ENCODE data around the gene TMED3.

TMED3 gene

GRCh38 chr15:79310985-79311900 lies at the start of gene TMED3:
Gene TMED3 (plus strand): TSS chr15:79311112. CDS start chr15:79311250, 138 bp downstream.
- H3K9me3 ChIP-seq (ENCODE audit: control insufficient read depth, insufficient read depth, low read length), result no peaks in the 10 kb centered on the region
- H3K27me3 ChIP-seq (ENCODE audit: control insufficient read depth, insufficient read depth, low read length), result no peaks in the 10 kb centered on the region; the same call in 1 of the 2 replicates
- H3K4me3 ChIP-seq (ENCODE audit: low read length), result peak within 1 kb of the TSS; percentile 86
- no peaks in the 10 kb centered on the region for H3K4me1 ChIP-seq (ENCODE audit: control insufficient read depth, insufficient read depth, low read length)
- H3K27ac ChIP-seq (ENCODE audit: low read length), result no peak within 1 kb of the TSS
- no CpG with 5 or more reads among the region's 76 CpGs for WGBS (ENCODE audit: insufficient coverage, insufficient read length)
- peaks cover 12% of the 10 kb centered on the region; the same call in 1 of the 2 replicates for H3K36me3 ChIP-seq (ENCODE audit: control insufficient read depth, insufficient read depth, low read length)
- peak; percentile 57 for DNase-seq (ENCODE audit: low read depth, low spot score)

DNA sequence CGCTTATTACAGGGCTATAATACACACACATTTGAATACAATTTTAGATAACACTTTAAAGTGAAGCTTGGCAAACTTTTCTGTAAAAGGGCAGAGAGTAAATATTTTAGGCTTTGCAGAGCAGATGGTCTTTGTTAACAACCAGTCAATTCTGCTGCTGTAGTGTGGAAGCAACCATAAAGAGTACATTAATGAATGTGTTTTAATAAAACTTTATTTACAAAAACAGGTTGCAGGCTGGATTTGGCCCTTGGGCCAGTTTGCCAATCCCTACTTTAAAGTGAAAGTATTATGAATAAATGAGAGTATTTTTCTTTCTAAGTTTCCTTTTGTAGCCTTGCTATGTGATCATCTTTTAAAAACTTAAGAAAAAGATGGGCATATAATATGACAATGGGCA lies 49.1 kb upstream of the TMED3 start:
- no peak for DNase-seq (ENCODE audit: low read depth, low spot score)
- H3K27ac ChIP-seq (ENCODE audit: low read length), result no peak overlapping the region
- H3K4me1 ChIP-seq (ENCODE audit: control insufficient read depth, insufficient read depth, low read length), result no peaks in the 10 kb centered on the region
- H3K4me3 ChIP-seq (ENCODE audit: low read length), result no peak overlapping the region
- no peaks in the 10 kb centered on the region for H3K36me3 ChIP-seq (ENCODE audit: control insufficient read depth, insufficient read depth, low read length)
- no peaks in the 10 kb centered on the region for H3K9me3 ChIP-seq (ENCODE audit: control insufficient read depth, insufficient read depth, low read length)
- no peaks in the 10 kb centered on the region for H3K27me3 ChIP-seq (ENCODE audit: control insufficient read depth, insufficient read depth, low read length)
- WGBS (ENCODE audit: insufficient coverage, insufficient read length), result no CpG with 5 or more reads among the region's 1 CpG

GRCh38 chr15:79265167-79265566 lies 45.7 kb upstream of the TMED3 start:
- no peak overlapping the region for H3K27ac ChIP-seq (ENCODE audit: low read length)
- no CpG with 5 or more reads among the region's 4 CpGs for WGBS (ENCODE audit: insufficient coverage, insufficient read length)

DNA sequence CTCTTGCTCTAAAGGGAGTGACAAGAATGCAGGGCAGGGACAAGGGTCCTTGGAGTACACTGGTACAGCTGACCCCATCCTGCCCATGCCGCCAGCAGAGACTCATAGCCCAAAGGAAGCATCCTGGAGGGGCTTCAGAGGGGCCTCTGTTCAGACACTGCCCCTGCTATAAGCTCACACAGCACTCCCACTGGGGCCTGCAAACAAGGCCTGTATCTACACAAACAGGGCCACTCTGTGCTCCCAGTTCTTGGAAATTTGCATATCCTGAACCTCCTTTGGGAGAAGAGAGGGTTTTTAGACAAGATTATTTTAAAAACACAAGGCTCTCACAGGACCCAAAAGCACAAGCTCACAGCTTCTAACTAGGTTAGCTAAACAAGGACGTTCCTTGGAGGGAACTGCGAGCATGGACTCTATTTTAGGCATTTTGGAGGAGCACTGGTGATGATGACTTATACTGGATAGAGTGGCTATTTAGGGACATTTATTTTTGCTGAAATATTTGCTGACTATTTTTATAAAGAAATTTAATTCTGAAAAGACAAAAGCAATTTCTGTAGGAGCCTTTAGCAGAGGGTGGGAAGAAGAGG lies 44.8 kb upstream of the TMED3 start:
- Histone ChIP-seq H3K4me1 (ENCODE audit: control insufficient read depth, insufficient read depth, low read length) (no peaks in the 10 kb centered on the region), H3K36me3 (ENCODE audit: control insufficient read depth, insufficient read depth, low read length) (no peaks in the 10 kb centered on the region), H3K4me3 (ENCODE audit: low read length) (no peak overlapping the region), H3K27me3 (ENCODE audit: control insufficient read depth, insufficient read depth, low read length) (no peaks in the 10 kb centered on the region), H3K9me3 (ENCODE audit: control insufficient read depth, insufficient read depth, low read length) (no peaks in the 10 kb centered on the region), H3K27ac (ENCODE audit: low read length) (no peak overlapping the region)
- DNase-seq (ENCODE audit: low read depth, low spot score), result no peak
- WGBS (ENCODE audit: insufficient coverage, insufficient read length), result no CpG with 5 or more reads among the region's 3 CpGs

More at GRCh38 chr15:79265167-79265566, 45.7 kb upstream of the TMED3 start:
- Histone ChIP-seq H3K27me3 (ENCODE audit: control insufficient read depth, insufficient read depth, low read length) (no peaks in the 10 kb centered on the region), H3K4me3 (ENCODE audit: low read length) (no peak overlapping the region), H3K36me3 (ENCODE audit: control insufficient read depth, insufficient read depth, low read length) (no peaks in the 10 kb centered on the region), H3K9me3 (ENCODE audit: control insufficient read depth, insufficient read depth, low read length) (no peaks in the 10 kb centered on the region), H3K4me1 (ENCODE audit: control insufficient read depth, insufficient read depth, low read length) (no peaks in the 10 kb centered on the region)
- no peak for DNase-seq (ENCODE audit: low read depth, low spot score)

GRCh38 chr15:79282371-79283251 lies 28.3 kb upstream of the TMED3 start, which contains the start of gene ANKRD34C:
Gene ANKRD34C (plus strand): TSS chr15:79282722. CDS start chr15:79293285, 10,563 bp downstream.
- DNase-seq (ENCODE audit: low read depth, low spot score), result no peak
- Histone ChIP-seq H3K27me3 (ENCODE audit: control insufficient read depth, insufficient read depth, low read length) (peaks cover 21% of the 10 kb centered on the region; the same call in 1 of the 2 replicates), H3K4me3 (ENCODE audit: low read length) (peak within 1 kb of the TSS; percentile 35; the same call in 1 of the 2 replicates), H3K4me1 (ENCODE audit: control insufficient read depth, insufficient read depth, low read length) (peaks cover 4% of the 10 kb centered on the region; the same call in 1 of the 2 replicates), H3K36me3 (ENCODE audit: control insufficient read depth, insufficient read depth, low read length) (no peaks in the 10 kb centered on the region), H3K9me3 (ENCODE audit: control insufficient read depth, insufficient read depth, low read length) (no peaks in the 10 kb centered on the region), H3K27ac (ENCODE audit: low read length) (no peak within 1 kb of the TSS)
- no CpG with 5 or more reads among the region's 56 CpGs for WGBS (ENCODE audit: insufficient coverage, insufficient read length)

DNA sequence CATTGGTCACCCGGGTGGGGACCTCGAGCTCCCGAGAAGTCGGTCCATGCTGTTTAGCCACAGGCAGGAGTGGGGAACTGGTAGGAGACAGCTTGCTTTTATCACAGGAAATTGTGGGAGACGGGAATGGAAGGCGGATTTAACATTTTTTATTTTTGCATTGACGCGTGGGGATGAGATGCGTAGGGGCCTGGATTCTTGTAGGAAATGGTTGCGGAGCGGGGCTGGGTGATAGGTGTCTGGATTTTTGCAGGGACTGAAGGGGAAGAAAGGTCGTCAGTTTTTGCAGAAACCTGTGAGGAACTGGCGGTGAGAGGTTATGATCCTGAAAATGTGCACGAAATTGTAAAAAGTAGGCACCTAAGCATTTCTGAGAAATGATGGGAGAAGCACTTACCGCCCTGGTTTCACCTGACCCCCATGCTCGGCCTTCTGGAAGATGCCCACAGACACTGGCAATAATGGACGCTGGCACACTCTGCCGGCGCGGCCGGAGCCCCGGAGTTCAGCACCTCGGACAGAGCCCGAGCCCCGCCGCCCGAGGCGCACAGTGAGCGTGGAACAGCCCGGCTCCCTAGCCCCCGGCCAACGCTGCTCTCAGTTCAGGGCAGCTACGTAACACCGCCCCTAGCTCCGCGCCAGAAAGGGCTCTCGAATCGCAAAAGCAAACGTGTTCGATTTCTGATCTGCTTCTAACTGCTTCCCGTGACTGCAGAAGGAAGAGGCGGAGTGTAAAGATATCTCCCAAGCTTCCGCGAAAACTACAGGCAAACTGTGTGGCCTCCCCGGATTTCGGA lies 27.5 kb upstream of the TMED3 start:
- Histone ChIP-seq H3K36me3 (ENCODE audit: control insufficient read depth, insufficient read depth, low read length) (no peaks in the 10 kb centered on the region), H3K9me3 (ENCODE audit: control insufficient read depth, insufficient read depth, low read length) (no peaks in the 10 kb centered on the region), H3K4me3 (ENCODE audit: low read length) (0 out of 2 replicates have a peak overlapping the region, but pooled peaks have one; percentile 8), H3K4me1 (ENCODE audit: control insufficient read depth, insufficient read depth, low read length) (peaks cover 4% of the 10 kb centered on the region; the same call in 1 of the 2 replicates), H3K27ac (ENCODE audit: low read length) (no peak overlapping the region), H3K27me3 (ENCODE audit: control insufficient read depth, insufficient read depth, low read length) (peaks cover 21% of the 10 kb centered on the region; the same call in 1 of the 2 replicates)
- WGBS (ENCODE audit: insufficient coverage, insufficient read length), result no CpG with 5 or more reads among the region's 46 CpGs
- peak; percentile 33 for DNase-seq (ENCODE audit: low read depth, low spot score)

DNA sequence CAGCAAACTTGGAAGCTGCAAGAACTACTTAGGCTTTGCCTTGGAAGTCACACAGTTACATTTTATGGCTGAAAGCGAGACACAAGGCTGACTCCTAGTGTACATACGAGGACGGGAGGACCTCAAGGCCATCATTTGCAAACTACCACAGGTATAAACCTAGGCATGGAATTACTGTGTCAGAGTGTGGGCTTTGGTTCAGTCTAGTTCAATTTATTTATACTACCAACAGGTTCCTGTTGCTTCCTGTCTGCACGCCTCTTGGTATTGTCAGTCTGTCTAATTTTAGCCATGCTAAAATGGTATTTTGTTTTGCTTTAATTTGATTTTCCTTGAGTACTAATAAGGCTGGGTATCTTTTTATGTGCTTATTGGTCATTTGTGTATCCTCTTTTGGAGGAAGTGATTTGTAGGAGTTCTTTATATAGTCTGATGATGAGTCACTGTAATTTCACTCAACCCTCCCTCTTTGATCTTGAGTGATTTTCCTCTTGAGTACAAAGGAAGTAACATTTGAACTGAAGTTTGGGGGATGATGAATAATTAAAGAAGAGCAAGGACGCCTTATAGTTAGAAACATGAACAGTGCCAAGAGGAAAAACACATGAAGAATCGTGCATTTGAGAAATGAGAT lies 20.2 kb upstream of the TMED3 start:
- Histone ChIP-seq H3K36me3 (ENCODE audit: control insufficient read depth, insufficient read depth, low read length) (no peaks in the 10 kb centered on the region), H3K27ac (ENCODE audit: low read length) (no peak overlapping the region), H3K9me3 (ENCODE audit: control insufficient read depth, insufficient read depth, low read length) (no peaks in the 10 kb centered on the region), H3K27me3 (ENCODE audit: control insufficient read depth, insufficient read depth, low read length) (no peaks in the 10 kb centered on the region), H3K4me3 (ENCODE audit: low read length) (no peak overlapping the region), H3K4me1 (ENCODE audit: control insufficient read depth, insufficient read depth, low read length) (no peaks in the 10 kb centered on the region)
- DNase-seq (ENCODE audit: low read depth, low spot score), result no peak
- no CpG with 5 or more reads among the region's 6 CpGs for WGBS (ENCODE audit: insufficient coverage, insufficient read length)

- no peaks in the 10 kb centered on the region for H3K4me1 ChIP-seq (ENCODE audit: control insufficient read depth, insufficient read depth, low read length)
- no peaks in the 10 kb centered on the region for H3K36me3 ChIP-seq (ENCODE audit: control insufficient read depth, insufficient read depth, low read length)
- no peak overlapping the region for H3K27ac ChIP-seq (ENCODE audit: low read length)
- DNase-seq (ENCODE audit: low read depth, low spot score), result no peak
- H3K27me3 ChIP-seq (ENCODE audit: control insufficient read depth, insufficient read depth, low read length), result no peaks in the 10 kb centered on the region
- no peak overlapping the region for H3K4me3 ChIP-seq (ENCODE audit: low read length)
- H3K9me3 ChIP-seq (ENCODE audit: control insufficient read depth, insufficient read depth, low read length), result no peaks in the 10 kb centered on the region
- no CpG with 5 or more reads among the region's 4 CpGs for WGBS (ENCODE audit: insufficient coverage, insufficient read length)
Observed at GRCh38 chr15:79292011-79292410, 18.9 kb upstream of the TMED3 start.

- Histone ChIP-seq H3K4me1 (ENCODE audit: control insufficient read depth, insufficient read depth, low read length) (no peaks in the 10 kb centered on the region), H3K4me3 (ENCODE audit: low read length) (no peak overlapping the region), H3K9me3 (ENCODE audit: control insufficient read depth, insufficient read depth, low read length) (no peaks in the 10 kb centered on the region), H3K36me3 (ENCODE audit: control insufficient read depth, insufficient read depth, low read length) (no peaks in the 10 kb centered on the region), H3K27ac (ENCODE audit: low read length) (no peak overlapping the region), H3K27me3 (ENCODE audit: control insufficient read depth, insufficient read depth, low read length) (no peaks in the 10 kb centered on the region)
- DNase-seq (ENCODE audit: low read depth, low spot score), result no peak
- whole genome bisulfite sequencing (ENCODE audit: insufficient coverage, insufficient read length), result no CpG with 5 or more reads among the region's 7 CpGs
Observed at GRCh38 chr15:79294075-79294474, 16.8 kb upstream of the TMED3 start.

Data from iPS DF 6.9 (cell line).